Measurements from ENCODE around the gene ARF1. TPM values are rescaled to one million over a fixed set of nuclear protein-coding genes. Genes with fewer than 3 reads are reported as not detected.
A peak's percentile ranks its signal among the peaks of the same experiment; 100 is the strongest.

The ARF1 gene
- total RNA-seq, 4 donors from 2014 or later, result 284 to 385 (median 362) TPM

DNA sequence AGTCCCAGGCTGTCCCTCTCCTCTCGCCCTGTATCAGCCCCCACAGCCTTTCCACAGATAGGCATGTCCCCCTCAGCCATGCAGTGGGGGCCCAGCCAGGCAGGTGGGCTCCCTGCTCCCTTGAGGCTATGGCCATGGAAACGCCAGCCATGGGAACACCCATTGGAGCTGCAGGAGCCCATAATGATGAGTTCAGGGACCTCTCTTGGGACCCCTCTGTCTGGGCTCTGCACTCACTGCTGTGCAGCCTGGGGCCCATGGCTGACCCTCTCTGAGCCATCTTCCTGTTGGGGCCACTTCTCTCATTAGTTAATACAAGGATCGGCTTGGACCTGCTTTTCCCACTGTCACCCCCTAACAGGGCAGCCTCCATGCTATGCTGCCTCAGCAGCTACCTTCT, 42.5 kb upstream of the ARF1 start:
- Histone ChIP-seq H3K9me3 (no peaks in the 10 kb centered on the region), H3K27ac (no peak overlapping the region), H3K36me3 (no peaks in the 10 kb centered on the region), H3K4me1 (peaks cover 13% of the 10 kb centered on the region), H3K4me3 (no peak overlapping the region), H3K27me3 (peaks cover 54% of the 10 kb centered on the region)
- DNase-seq (ENCODE audit: low spot score in 2 of 2), result peak; percentile 20 to 30
- TF ChIP-seq, protein P1, sequence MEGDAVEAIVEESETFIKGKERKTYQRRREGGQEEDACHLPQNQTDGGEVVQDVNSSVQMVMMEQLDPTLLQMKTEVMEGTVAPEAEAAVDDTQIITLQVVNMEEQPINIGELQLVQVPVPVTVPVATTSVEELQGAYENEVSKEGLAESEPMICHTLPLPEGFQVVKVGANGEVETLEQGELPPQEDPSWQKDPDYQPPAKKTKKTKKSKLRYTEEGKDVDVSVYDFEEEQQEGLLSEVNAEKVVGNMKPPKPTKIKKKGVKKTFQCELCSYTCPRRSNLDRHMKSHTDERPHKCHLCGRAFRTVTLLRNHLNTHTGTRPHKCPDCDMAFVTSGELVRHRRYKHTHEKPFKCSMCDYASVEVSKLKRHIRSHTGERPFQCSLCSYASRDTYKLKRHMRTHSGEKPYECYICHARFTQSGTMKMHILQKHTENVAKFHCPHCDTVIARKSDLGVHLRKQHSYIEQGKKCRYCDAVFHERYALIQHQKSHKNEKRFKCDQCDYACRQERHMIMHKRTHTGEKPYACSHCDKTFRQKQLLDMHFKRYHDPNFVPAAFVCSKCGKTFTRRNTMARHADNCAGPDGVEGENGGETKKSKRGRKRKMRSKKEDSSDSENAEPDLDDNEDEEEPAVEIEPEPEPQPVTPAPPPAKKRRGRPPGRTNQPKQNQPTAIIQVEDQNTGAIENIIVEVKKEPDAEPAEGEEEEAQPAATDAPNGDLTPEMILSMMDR (IDR thresholded peaks at IDR 0.05), result no peak
- WGBS, result 78% methylated on average over 3 of the region's 3 CpGs

DNA sequence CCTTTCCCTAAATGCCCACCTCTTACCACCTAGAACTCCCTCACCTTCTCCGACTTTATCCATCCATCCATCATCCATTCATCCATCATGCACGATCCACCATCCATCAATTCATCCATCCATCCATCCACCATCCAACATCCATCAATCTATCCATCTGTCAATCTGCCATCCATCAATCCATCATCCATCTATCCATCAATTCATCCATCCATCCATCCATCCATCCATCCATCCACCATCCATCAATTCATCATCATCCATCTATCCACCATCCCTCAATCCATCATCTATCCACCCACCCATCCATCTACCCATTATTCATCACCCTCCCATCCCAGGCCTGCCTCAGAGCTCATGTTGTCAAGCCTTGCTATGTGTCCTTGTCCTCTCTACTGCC, 41.2 kb upstream of the ARF1 start:
- WGBS, result 95% methylated on average over 2 of the region's 2 CpGs
- Histone ChIP-seq H3K27me3 (peaks cover 41% of the 10 kb centered on the region), H3K36me3 (no peaks in the 10 kb centered on the region)

DNA sequence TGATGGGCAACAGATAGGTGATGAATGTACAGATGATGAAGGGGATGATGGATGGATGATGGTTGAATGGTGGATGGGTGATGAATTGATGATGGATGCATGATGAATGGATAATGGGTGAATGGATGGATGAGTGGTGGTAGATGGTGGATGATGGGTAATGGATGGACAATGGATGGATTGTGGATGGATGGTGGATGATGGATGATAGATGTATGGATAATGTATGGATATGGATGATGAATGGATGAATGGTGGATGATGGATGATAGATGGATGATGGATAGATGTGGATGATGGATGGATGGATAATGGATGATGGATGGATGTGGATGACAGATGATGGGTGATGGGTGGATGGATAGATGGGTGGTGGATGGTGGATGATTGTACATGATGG, 40.0 kb upstream of the ARF1 start:
- no peak overlapping the region for H3K4me3 ChIP-seq
- no peak for DNase-seq (ENCODE audit: low spot score in 2 of 2)
- no peak overlapping the region for H3K27ac ChIP-seq
- H3K4me1 ChIP-seq, result peaks cover 12% of the 10 kb centered on the region
- peaks cover 29% of the 10 kb centered on the region for H3K27me3 ChIP-seq
- no peaks in the 10 kb centered on the region for H3K9me3 ChIP-seq
- no peaks in the 10 kb centered on the region for H3K36me3 ChIP-seq
- TF ChIP-seq EP300 (IDR thresholded peaks at IDR 0.05) (no peak), POLR2A (IDR thresholded peaks at IDR 0.05) (no peak), POLR2AphosphoS5 (IDR thresholded peaks at IDR 0.05) (no peak)
- TF ChIP-seq, protein P1 (IDR thresholded peaks at IDR 0.05), result no peak

More for the DNA sequence above, 41.2 kb upstream of the ARF1 start:
- TF ChIP-seq POLR2AphosphoS5 (IDR thresholded peaks at IDR 0.05) (no peak), EP300 (IDR thresholded peaks at IDR 0.05) (no peak), POLR2A (IDR thresholded peaks at IDR 0.05) (no peak)
- TF ChIP-seq, protein P1 (IDR thresholded peaks at IDR 0.05), result no peak
- peak; percentile 26 to 31 for DNase-seq (ENCODE audit: low spot score in 2 of 2)
- Histone ChIP-seq H3K4me1 (peaks cover 17% of the 10 kb centered on the region), H3K9me3 (no peaks in the 10 kb centered on the region), H3K4me3 (no peak overlapping the region), H3K27ac (no peak overlapping the region)

DNA sequence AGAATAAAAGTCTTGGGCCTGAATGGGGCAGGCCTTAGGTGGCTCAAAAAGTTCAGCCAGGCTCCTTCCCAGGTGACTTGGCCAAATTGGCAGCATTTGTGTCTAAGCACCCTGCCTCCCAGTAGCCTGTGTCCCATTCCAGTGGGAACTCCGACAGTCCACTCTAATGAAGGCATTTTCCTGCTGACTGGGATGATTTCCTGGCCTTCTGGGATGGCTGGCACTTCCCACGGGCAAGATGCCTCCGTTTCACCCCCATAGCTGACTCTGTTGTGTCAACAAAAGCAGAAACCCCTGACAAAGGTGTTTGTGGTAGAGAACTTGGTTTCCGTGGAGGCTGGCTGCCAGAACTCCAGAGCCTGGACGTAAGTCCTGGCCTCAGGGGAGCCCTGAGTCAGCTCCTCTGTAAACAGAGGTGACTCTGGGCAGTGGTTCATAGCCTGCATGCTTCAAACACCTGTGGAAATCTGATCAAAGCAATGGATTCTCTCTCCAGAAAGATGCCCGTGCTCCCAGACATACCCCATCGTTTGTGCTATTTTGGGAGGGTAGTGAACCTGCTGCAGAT, 39.1 kb upstream of the ARF1 start:
- no peak overlapping the region for H3K27ac ChIP-seq

DNA sequence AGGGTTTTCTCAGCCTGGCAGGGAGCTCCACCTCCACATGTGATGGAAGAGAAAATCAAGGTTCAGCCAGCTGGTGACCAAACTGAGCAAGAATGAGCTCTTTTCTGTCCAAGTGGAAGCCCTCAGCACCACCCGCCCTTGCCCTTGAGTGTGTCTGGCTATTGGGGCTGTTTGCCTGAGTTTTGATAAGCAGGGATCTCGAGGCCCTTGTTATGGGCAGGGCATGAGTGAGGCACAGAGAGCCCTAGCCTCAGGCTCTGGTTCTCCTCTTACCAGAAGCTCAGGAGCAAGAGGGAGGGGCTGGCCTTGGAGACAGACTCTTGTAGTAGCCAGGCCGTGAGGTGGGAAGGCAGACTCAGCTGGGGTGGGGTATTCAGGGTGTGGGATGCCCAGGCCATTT, 37.5 kb upstream of the ARF1 start:
- H3K4me1 ChIP-seq, result peaks cover 4% of the 10 kb centered on the region
- no peaks in the 10 kb centered on the region for H3K9me3 ChIP-seq
- WGBS, result 53% methylated on average over 3 of the region's 3 CpGs
- DNase-seq (ENCODE audit: low spot score in 2 of 2), result peak in 1 of 2 donors; percentile 61
- H3K36me3 ChIP-seq, result no peaks in the 10 kb centered on the region
- no peak overlapping the region for H3K4me3 ChIP-seq
- no peak overlapping the region for H3K27ac ChIP-seq
- TF ChIP-seq, protein P1 (IDR thresholded peaks at IDR 0.05), result no peak
- TF ChIP-seq EP300 (IDR thresholded peaks at IDR 0.05) (no peak), POLR2AphosphoS5 (IDR thresholded peaks at IDR 0.05) (no peak), POLR2A (IDR thresholded peaks at IDR 0.05) (no peak)
- H3K27me3 ChIP-seq, result peaks cover 4% of the 10 kb centered on the region

More for the DNA sequence above, 39.1 kb upstream of the ARF1 start:
- Histone ChIP-seq H3K27me3 (peaks cover 20% of the 10 kb centered on the region), H3K4me3 (no peak overlapping the region), H3K4me1 (peaks cover 4% of the 10 kb centered on the region), H3K9me3 (no peaks in the 10 kb centered on the region), H3K36me3 (no peaks in the 10 kb centered on the region)
- peak in 1 of 2 donors; percentile 38 for DNase-seq (ENCODE audit: low spot score in 2 of 2)
- WGBS, result 62% methylated on average over 7 of the region's 7 CpGs
- TF ChIP-seq POLR2A (IDR thresholded peaks at IDR 0.05) (no peak), EP300 (IDR thresholded peaks at IDR 0.05) (no peak)
- TF ChIP-seq, protein P1 (IDR thresholded peaks at IDR 0.05), result no peak

Measured in suprapubic skin (tissue), 4 donors.